ENCODE measurements around the gene XPNPEP1. TPM values are rescaled to one million over a fixed set of nuclear protein-coding genes. Genes with fewer than 3 reads are reported as not detected.

XPNPEP1 gene
- total RNA-seq, 1 donor from 2014 or later, result 79.4 TPM

GRCh38 chr10:109880886-109881768 lies 42.2 kb downstream of the XPNPEP1 start:
- no peaks in the 10 kb centered on the region for H3K9me3 Mint-ChIP-seq
- no peaks in the 10 kb centered on the region for H3K27me3 Mint-ChIP-seq (ENCODE audit: low read depth)
- H3K36me3 Mint-ChIP-seq (ENCODE audit: low read depth), result peaks cover 61% of the 10 kb centered on the region
- no peak overlapping the region for H3K4me3 Mint-ChIP-seq (ENCODE audit: low read depth)
- peaks cover 9% of the 10 kb centered on the region for H3K4me1 Mint-ChIP-seq (ENCODE audit: low read depth)
- H3K27ac Mint-ChIP-seq, result no peak overlapping the region
- DNase-seq (ENCODE audit: low spot score), result no peak
- intact Hi-C loops (cut with micrococcal nuclease), result loop anchor here (10.0 kb wide), 1 partner anchor 194 kb away; no protein-coding TSS in a partner anchor

GRCh38 chr10:109877546-109877945 lies 45.8 kb downstream of the XPNPEP1 start:
- DNase-seq (ENCODE audit: low spot score), result no peak
- Mint-ChIP-seq H3K9me3 (no peaks in the 10 kb centered on the region), H3K27me3 (ENCODE audit: low read depth) (no peaks in the 10 kb centered on the region), H3K4me3 (ENCODE audit: low read depth) (no peak overlapping the region), H3K36me3 (ENCODE audit: low read depth) (peaks cover 52% of the 10 kb centered on the region), H3K4me1 (ENCODE audit: low read depth) (no peaks in the 10 kb centered on the region), H3K27ac (no peak overlapping the region)
- intact Hi-C loops (cut with micrococcal nuclease), result no loop called here

- intact Hi-C loops (cut with micrococcal nuclease), result no loop called here
- H3K9me3 Mint-ChIP-seq, result no peaks in the 10 kb centered on the region
- H3K27me3 Mint-ChIP-seq (ENCODE audit: low read depth), result no peaks in the 10 kb centered on the region
- no peak for DNase-seq (ENCODE audit: low spot score)
- H3K4me1 Mint-ChIP-seq (ENCODE audit: low read depth), result no peaks in the 10 kb centered on the region
- H3K4me3 Mint-ChIP-seq (ENCODE audit: low read depth), result no peak overlapping the region
- H3K36me3 Mint-ChIP-seq (ENCODE audit: low read depth), result peaks cover 63% of the 10 kb centered on the region
- H3K27ac Mint-ChIP-seq, result no peak overlapping the region
These were observed 47.2 kb downstream of the XPNPEP1 start for GRCh38 chr10:109875828-109876821.

- H3K27me3 Mint-ChIP-seq (ENCODE audit: low read depth), result no peaks in the 10 kb centered on the region
- no peak for DNase-seq (ENCODE audit: low spot score)
- H3K27ac Mint-ChIP-seq, result no peak overlapping the region
- H3K36me3 Mint-ChIP-seq (ENCODE audit: low read depth), result peaks cover 67% of the 10 kb centered on the region
- H3K9me3 Mint-ChIP-seq, result no peaks in the 10 kb centered on the region
- no peaks in the 10 kb centered on the region for H3K4me1 Mint-ChIP-seq (ENCODE audit: low read depth)
- intact Hi-C loops (cut with micrococcal nuclease), result no loop called here
- H3K4me3 Mint-ChIP-seq (ENCODE audit: low read depth), result no peak overlapping the region
These were observed 48.2 kb downstream of the XPNPEP1 start for GRCh38 chr10:109875151-109875568.

- Mint-ChIP-seq H3K27ac (no peak overlapping the region), H3K27me3 (ENCODE audit: low read depth) (no peaks in the 10 kb centered on the region), H3K36me3 (ENCODE audit: low read depth) (peaks cover 70% of the 10 kb centered on the region), H3K4me3 (ENCODE audit: low read depth) (no peak overlapping the region), H3K9me3 (no peaks in the 10 kb centered on the region), H3K4me1 (ENCODE audit: low read depth) (no peaks in the 10 kb centered on the region)
- DNase-seq (ENCODE audit: low spot score), result no peak
- intact Hi-C loops (cut with micrococcal nuclease), result no loop called here
These were observed 51.8 kb downstream of the XPNPEP1 start for GRCh38 chr10:109871476-109871875.

GRCh38 chr10:109866995-109867635 lies 56.2 kb downstream of the XPNPEP1 start:
- H3K36me3 Mint-ChIP-seq (ENCODE audit: low read depth), result peaks cover 82% of the 10 kb centered on the region
- no peak for DNase-seq (ENCODE audit: low spot score)

GRCh38 chr10:109866168-109866994 lies 56.9 kb downstream of the XPNPEP1 start:
- DNase-seq (ENCODE audit: low spot score), result no peak
- intact Hi-C loops (cut with micrococcal nuclease), result no loop called here
- no peaks in the 10 kb centered on the region for H3K4me1 Mint-ChIP-seq (ENCODE audit: low read depth)
- peaks cover 12% of the 10 kb centered on the region for H3K9me3 Mint-ChIP-seq
- peaks cover 75% of the 10 kb centered on the region for H3K36me3 Mint-ChIP-seq (ENCODE audit: low read depth)
- no peak overlapping the region for H3K4me3 Mint-ChIP-seq (ENCODE audit: low read depth)
- H3K27ac Mint-ChIP-seq, result no peak overlapping the region
- no peaks in the 10 kb centered on the region for H3K27me3 Mint-ChIP-seq (ENCODE audit: low read depth)

More at GRCh38 chr10:109866995-109867635, 56.2 kb downstream of the XPNPEP1 start:
- H3K27me3 Mint-ChIP-seq (ENCODE audit: low read depth), result no peaks in the 10 kb centered on the region
- no peaks in the 10 kb centered on the region for H3K4me1 Mint-ChIP-seq (ENCODE audit: low read depth)
- H3K9me3 Mint-ChIP-seq, result peaks cover 12% of the 10 kb centered on the region
- no peak overlapping the region for H3K27ac Mint-ChIP-seq
- no peak overlapping the region for H3K4me3 Mint-ChIP-seq (ENCODE audit: low read depth)
- intact Hi-C loops (cut with micrococcal nuclease), result no loop called here

- Mint-ChIP-seq H3K36me3 (ENCODE audit: low read depth) (peaks cover 54% of the 10 kb centered on the region), H3K27ac (no peak overlapping the region), H3K4me3 (ENCODE audit: low read depth) (no peak overlapping the region), H3K9me3 (peaks cover 12% of the 10 kb centered on the region), H3K4me1 (ENCODE audit: low read depth) (peaks cover 10% of the 10 kb centered on the region), H3K27me3 (ENCODE audit: low read depth) (no peaks in the 10 kb centered on the region)
- no peak for DNase-seq (ENCODE audit: low spot score)
- intact Hi-C loops (cut with micrococcal nuclease), result no loop called here
These were observed 59.5 kb downstream of the XPNPEP1 start for GRCh38 chr10:109863775-109864174.

GRCh38 chr10:109862738-109863137 lies 60.6 kb downstream of the XPNPEP1 start:
- DNase-seq (ENCODE audit: low spot score), result no peak
- peaks cover 43% of the 10 kb centered on the region for H3K36me3 Mint-ChIP-seq (ENCODE audit: low read depth)
- H3K27ac Mint-ChIP-seq, result no peak overlapping the region
- intact Hi-C loops (cut with micrococcal nuclease), result no loop called here
- no peak overlapping the region for H3K4me3 Mint-ChIP-seq (ENCODE audit: low read depth)
- peaks cover 12% of the 10 kb centered on the region for H3K9me3 Mint-ChIP-seq
- no peaks in the 10 kb centered on the region for H3K27me3 Mint-ChIP-seq (ENCODE audit: low read depth)
- H3K4me1 Mint-ChIP-seq (ENCODE audit: low read depth), result peaks cover 10% of the 10 kb centered on the region

GRCh38 chr10:109862041-109862440 lies 61.3 kb downstream of the XPNPEP1 start:
- intact Hi-C loops (cut with micrococcal nuclease), result no loop called here
- H3K27ac Mint-ChIP-seq, result no peak overlapping the region
- H3K27me3 Mint-ChIP-seq (ENCODE audit: low read depth), result no peaks in the 10 kb centered on the region
- H3K9me3 Mint-ChIP-seq, result peaks cover 12% of the 10 kb centered on the region
- H3K4me3 Mint-ChIP-seq (ENCODE audit: low read depth), result no peak overlapping the region
- peaks cover 41% of the 10 kb centered on the region for H3K36me3 Mint-ChIP-seq (ENCODE audit: low read depth)
- DNase-seq (ENCODE audit: low spot score), result no peak
- H3K4me1 Mint-ChIP-seq (ENCODE audit: low read depth), result peaks cover 10% of the 10 kb centered on the region

GRCh38 chr10:109861081-109861480 lies 62.2 kb downstream of the XPNPEP1 start:
- peaks cover 12% of the 10 kb centered on the region for H3K9me3 Mint-ChIP-seq
- peaks cover 10% of the 10 kb centered on the region for H3K4me1 Mint-ChIP-seq (ENCODE audit: low read depth)
- H3K27ac Mint-ChIP-seq, result no peak overlapping the region
- no peak for DNase-seq (ENCODE audit: low spot score)
- peaks cover 37% of the 10 kb centered on the region for H3K36me3 Mint-ChIP-seq (ENCODE audit: low read depth)
- H3K27me3 Mint-ChIP-seq (ENCODE audit: low read depth), result no peaks in the 10 kb centered on the region
- H3K4me3 Mint-ChIP-seq (ENCODE audit: low read depth), result no peak overlapping the region
- intact Hi-C loops (cut with micrococcal nuclease), result no loop called here

- H3K4me3 Mint-ChIP-seq (ENCODE audit: low read depth), result no peak overlapping the region
- H3K27me3 Mint-ChIP-seq (ENCODE audit: low read depth), result no peaks in the 10 kb centered on the region
- peaks cover 19% of the 10 kb centered on the region for H3K36me3 Mint-ChIP-seq (ENCODE audit: low read depth)
- DNase-seq (ENCODE audit: low spot score), result no peak
- intact Hi-C loops (cut with micrococcal nuclease), result no loop called here
- H3K9me3 Mint-ChIP-seq, result peaks cover 12% of the 10 kb centered on the region
- H3K4me1 Mint-ChIP-seq (ENCODE audit: low read depth), result peaks cover 10% of the 10 kb centered on the region
- H3K27ac Mint-ChIP-seq, result no peak overlapping the region
These were observed 64.1 kb downstream of the XPNPEP1 start for GRCh38 chr10:109859221-109859620.

All from activated T-helper 2 cell treated with anti-CD3 and anti-CD28 coated beads, Interferon-gamma antibody, Interleukin-2, Interleukin-4, amounts not matched to agents 10 μg/mL and 5 μg/mL and 100 μg/mL, durations not matched to agents 14 hours and 24 hours and 36 hours (primary cell).